Measurements from ENCODE around the gene KCTD17. TPM values are rescaled to one million over a fixed set of nuclear protein-coding genes. Genes with fewer than 3 reads are reported as not detected.

Gene KCTD17
- total RNA-seq, 1 donor from 2014 or later: 7.4 TPM

DNA sequence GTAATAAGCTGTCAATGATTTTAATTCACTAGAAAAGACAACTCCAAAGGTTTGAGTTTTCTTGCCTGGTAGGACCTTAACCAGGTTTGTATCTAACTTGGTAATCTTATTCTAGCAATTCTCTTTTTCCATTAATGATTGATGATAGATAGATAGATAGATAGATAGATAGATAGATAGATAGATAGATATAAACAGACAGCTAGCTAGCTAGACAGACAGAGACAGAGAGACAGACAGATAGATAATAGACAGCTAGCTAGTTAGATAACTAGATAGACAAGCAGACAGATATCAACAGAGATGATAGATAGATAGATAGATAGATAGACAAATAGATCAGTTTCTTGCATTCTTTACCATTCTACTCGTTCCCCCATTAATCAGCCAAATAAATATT is 42.7 kb downstream of the KCTD17 start:
- H3K27me3 ChIP-seq (ENCODE audit: control insufficient read depth, insufficient read depth, low read length): peaks cover 4% of the 10 kb centered on the region
- no peak for FAIRE-seq
- TF ChIP-seq, protein P1, sequence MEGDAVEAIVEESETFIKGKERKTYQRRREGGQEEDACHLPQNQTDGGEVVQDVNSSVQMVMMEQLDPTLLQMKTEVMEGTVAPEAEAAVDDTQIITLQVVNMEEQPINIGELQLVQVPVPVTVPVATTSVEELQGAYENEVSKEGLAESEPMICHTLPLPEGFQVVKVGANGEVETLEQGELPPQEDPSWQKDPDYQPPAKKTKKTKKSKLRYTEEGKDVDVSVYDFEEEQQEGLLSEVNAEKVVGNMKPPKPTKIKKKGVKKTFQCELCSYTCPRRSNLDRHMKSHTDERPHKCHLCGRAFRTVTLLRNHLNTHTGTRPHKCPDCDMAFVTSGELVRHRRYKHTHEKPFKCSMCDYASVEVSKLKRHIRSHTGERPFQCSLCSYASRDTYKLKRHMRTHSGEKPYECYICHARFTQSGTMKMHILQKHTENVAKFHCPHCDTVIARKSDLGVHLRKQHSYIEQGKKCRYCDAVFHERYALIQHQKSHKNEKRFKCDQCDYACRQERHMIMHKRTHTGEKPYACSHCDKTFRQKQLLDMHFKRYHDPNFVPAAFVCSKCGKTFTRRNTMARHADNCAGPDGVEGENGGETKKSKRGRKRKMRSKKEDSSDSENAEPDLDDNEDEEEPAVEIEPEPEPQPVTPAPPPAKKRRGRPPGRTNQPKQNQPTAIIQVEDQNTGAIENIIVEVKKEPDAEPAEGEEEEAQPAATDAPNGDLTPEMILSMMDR (IDR thresholded peaks at IDR 0.05; ENCODE audit: insufficient read depth, low read length, severe bottlenecking): no peak

DNA sequence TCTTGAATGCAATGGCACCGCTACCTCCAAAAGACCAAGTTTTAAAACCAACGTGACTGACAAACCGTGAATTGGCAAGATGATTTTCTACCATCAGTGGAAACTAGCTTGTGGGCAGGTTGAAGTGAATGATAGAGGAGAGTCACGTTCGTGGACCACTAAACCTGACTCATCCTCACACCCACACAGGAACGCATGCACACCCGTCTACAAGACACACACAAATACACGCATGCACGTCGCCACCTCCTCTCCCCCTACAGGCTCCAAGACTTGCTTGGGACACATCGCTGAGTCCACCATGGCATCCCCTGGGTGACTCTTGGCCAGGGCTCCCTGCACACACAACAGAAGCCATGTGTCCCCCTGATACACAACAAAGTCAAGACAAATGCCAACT is 43.6 kb downstream of the KCTD17 start:
- no peak for DNase-seq (ENCODE audit: low read depth)
- H3K4me3 ChIP-seq (ENCODE audit: low read depth, low read length): no peak overlapping the region
- peaks cover 4% of the 10 kb centered on the region for H3K27me3 ChIP-seq (ENCODE audit: control insufficient read depth, insufficient read depth, low read length)
- FAIRE-seq: no peak
- H3K36me3 ChIP-seq (ENCODE audit: control insufficient read depth, insufficient read depth, low read length): no peaks in the 10 kb centered on the region
- TF ChIP-seq, protein P1 (IDR thresholded peaks at IDR 0.05; ENCODE audit: insufficient read depth, low read length, severe bottlenecking): no peak

More for the DNA sequence above, 42.7 kb downstream of the KCTD17 start:
- no peak for DNase-seq (ENCODE audit: low read depth)
- H3K36me3 ChIP-seq (ENCODE audit: control insufficient read depth, insufficient read depth, low read length): no peaks in the 10 kb centered on the region
- H3K4me3 ChIP-seq (ENCODE audit: low read depth, low read length): no peak overlapping the region

DNA sequence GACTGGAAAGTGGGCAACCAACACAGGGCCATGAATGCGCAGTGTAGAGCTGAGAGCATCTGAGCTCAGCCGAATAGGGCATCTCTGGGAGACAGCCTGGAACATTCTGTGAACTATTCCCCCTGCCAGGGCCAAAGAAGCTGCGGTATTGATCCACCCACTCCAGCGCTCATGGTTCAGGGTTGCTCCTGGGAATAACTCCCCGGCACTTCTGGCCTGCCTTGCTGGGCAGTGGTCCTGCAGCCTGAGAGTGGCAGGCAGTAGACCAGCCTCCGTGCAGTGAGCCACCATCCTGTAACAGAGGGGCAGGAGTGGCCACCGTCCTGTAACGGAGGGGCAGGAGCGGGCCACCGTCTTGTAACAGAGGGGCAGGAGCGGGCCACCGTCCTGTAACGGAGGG is 45.8 kb downstream of the KCTD17 start:
- FAIRE-seq (no peak), DNase-seq (ENCODE audit: low read depth) (no peak)
- no peak overlapping the region for H3K4me3 ChIP-seq (ENCODE audit: low read depth, low read length)
- TF ChIP-seq, protein P1 (IDR thresholded peaks at IDR 0.05; ENCODE audit: insufficient read depth, low read length, severe bottlenecking): no peak
- H3K27me3 ChIP-seq (ENCODE audit: control insufficient read depth, insufficient read depth, low read length): peaks cover 4% of the 10 kb centered on the region
- no peaks in the 10 kb centered on the region for H3K36me3 ChIP-seq (ENCODE audit: control insufficient read depth, insufficient read depth, low read length)

DNA sequence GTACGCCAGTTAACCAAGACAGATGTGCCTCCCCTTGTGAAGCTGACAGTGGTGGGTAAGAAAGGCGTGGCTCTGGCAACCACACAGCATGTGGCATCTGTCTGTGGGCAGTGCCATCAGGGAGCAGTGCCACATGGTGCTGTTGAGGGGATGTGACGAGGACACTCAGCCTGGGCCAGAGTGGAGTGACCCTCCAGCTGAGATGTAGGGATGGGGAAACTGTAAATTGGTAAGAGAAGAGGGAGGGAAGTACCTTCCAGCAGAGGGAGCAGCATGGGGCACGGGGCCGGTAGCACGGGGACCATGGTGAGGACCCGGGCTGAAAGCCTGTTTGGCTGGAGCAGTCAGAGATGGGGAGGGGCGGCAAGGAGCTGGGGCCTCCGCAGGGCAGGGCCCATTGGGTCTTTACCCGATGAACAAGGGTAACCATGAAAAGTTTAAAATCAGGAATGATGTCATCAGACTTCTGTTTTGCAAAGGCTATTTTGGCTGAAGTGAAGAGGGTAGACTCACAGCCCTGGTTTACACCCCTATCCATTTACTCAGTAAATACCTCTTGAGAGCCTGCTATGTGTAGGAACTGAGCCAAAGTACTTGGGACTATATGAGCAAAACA is 47.5 kb downstream of the KCTD17 start:
- Histone ChIP-seq H3K4me3 (ENCODE audit: low read depth, low read length) (no peak overlapping the region), H3K36me3 (ENCODE audit: control insufficient read depth, insufficient read depth, low read length) (no peaks in the 10 kb centered on the region), H3K27me3 (ENCODE audit: control insufficient read depth, insufficient read depth, low read length) (peaks cover 9% of the 10 kb centered on the region)
- TF ChIP-seq, protein P1 (IDR thresholded peaks at IDR 0.05; ENCODE audit: insufficient read depth, low read length, severe bottlenecking): peak; percentile 40
- FAIRE-seq: peak; percentile 82
- DNase-seq (ENCODE audit: low read depth): no peak

DNA sequence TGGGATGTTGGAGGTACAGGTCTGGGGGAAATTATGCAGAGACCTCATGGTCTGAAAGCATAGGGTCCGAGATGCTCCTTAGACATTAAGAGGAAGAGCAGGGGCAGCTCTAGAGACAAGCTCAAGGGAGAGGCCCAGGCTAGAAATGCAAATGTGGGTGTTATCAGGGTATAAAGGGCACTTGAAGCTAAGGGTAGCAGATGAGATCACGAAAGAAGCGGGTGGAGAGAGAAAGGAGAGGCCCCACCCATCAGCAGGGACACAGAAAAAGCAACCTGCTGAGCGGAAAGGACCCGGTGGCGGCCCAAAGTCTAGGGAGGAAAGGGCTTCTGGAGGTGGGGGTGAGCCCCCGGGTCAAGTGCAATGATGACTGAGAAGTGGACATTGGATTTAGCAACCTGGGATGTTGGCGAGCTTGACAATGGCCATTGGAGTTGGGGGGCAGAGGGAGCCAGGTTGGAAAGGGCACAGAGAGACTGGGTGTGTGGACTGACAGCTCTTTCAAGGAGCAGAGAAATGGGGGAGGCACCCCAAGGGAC is 49.1 kb downstream of the KCTD17 start:
- FAIRE-seq: no peak
- Histone ChIP-seq H3K36me3 (ENCODE audit: control insufficient read depth, insufficient read depth, low read length) (no peaks in the 10 kb centered on the region), H3K27me3 (ENCODE audit: control insufficient read depth, insufficient read depth, low read length) (peaks cover 4% of the 10 kb centered on the region), H3K4me3 (ENCODE audit: low read depth, low read length) (no peak overlapping the region)
- DNase-seq (ENCODE audit: low read depth): no peak
- TF ChIP-seq, protein P1 (IDR thresholded peaks at IDR 0.05; ENCODE audit: insufficient read depth, low read length, severe bottlenecking): no peak
